SKM-1 treated with dmso at 0.1 percent for 144 hours (cell line): ENCODE results near the gene GRK3.
"Not testable (repeated sequence)": the region's sequence is repeated elsewhere in the genome, so short reads cannot be mapped to it uniquely, and the experiment has no call there.

Experiments used
- DNase-seq: peaks from one replicate; lab custom pipeline; 2025; ENCODE audit not compliant: unreplicated experiment; lab: John Stamatoyannopoulos, UW

Gene GRK3

GRCh38 chr22:25570486-25570885, 6.0 kb downstream of the GRK3 start:
- no peak for DNase-seq

- not testable (repeated sequence) for DNase-seq
These were observed 7.7 kb downstream of the GRK3 start for GRCh38 chr22:25571969-25572707.

- DNase-seq, result peak; percentile 5
These were observed 8.3 kb downstream of the GRK3 start for GRCh38 chr22:25572708-25573171.

GRCh38 chr22:25573841-25574240, 9.4 kb downstream of the GRK3 start:
- no peak for DNase-seq

- DNase-seq, result no peak
These were observed 10.3 kb downstream of the GRK3 start for GRCh38 chr22:25574736-25575135.

- not testable (repeated sequence) for DNase-seq
These were observed 11.4 kb downstream of the GRK3 start for GRCh38 chr22:25575674-25576392.

- not testable (repeated sequence) for DNase-seq
These were observed 17.0 kb downstream of the GRK3 start for GRCh38 chr22:25581452-25581851.

- no peak for DNase-seq
These were observed 18.5 kb downstream of the GRK3 start for GRCh38 chr22:25582946-25583345.

GRCh38 chr22:25584993-25585392, 20.5 kb downstream of the GRK3 start:
- peak; percentile 16 for DNase-seq

- not testable (repeated sequence) for DNase-seq
These were observed 25.2 kb downstream of the GRK3 start for GRCh38 chr22:25589664-25590063.

- DNase-seq, result not testable (repeated sequence)
These were observed 28.8 kb downstream of the GRK3 start for GRCh38 chr22:25593323-25593722.

- no peak for DNase-seq
These were observed 34.1 kb downstream of the GRK3 start for GRCh38 chr22:25598609-25599008.

GRCh38 chr22:25602445-25602844, 38.0 kb downstream of the GRK3 start:
- no peak for DNase-seq

- DNase-seq, result no peak
These were observed 38.4 kb downstream of the GRK3 start for GRCh38 chr22:25602916-25603315.

- not testable (repeated sequence) for DNase-seq
These were observed 40.7 kb downstream of the GRK3 start for GRCh38 chr22:25605146-25605545.

- not testable (repeated sequence) for DNase-seq
These were observed 41.1 kb downstream of the GRK3 start for GRCh38 chr22:25605565-25605964.

- not testable (repeated sequence) for DNase-seq
These were observed 46.8 kb downstream of the GRK3 start for GRCh38 chr22:25611284-25611683.

- not testable (repeated sequence) for DNase-seq
These were observed 48.7 kb downstream of the GRK3 start for GRCh38 chr22:25613131-25613530.

- DNase-seq, result not testable (repeated sequence)
These were observed 49.1 kb downstream of the GRK3 start for GRCh38 chr22:25613558-25613957.

- DNase-seq, result not testable (repeated sequence)
These were observed 50.3 kb downstream of the GRK3 start for GRCh38 chr22:25614791-25615190.

- DNase-seq, result no peak
These were observed 57.5 kb downstream of the GRK3 start for GRCh38 chr22:25621986-25622385.

GRCh38 chr22:25623310-25623734, 58.8 kb downstream of the GRK3 start:
- DNase-seq, result no peak
